ENCODE results near the gene HOXC12.

The HOXC12 gene

GRCh38 chr12:53998110-53998899 is 43.6 kb downstream of the HOXC12 start:
- DNase-seq: no peak

DNA sequence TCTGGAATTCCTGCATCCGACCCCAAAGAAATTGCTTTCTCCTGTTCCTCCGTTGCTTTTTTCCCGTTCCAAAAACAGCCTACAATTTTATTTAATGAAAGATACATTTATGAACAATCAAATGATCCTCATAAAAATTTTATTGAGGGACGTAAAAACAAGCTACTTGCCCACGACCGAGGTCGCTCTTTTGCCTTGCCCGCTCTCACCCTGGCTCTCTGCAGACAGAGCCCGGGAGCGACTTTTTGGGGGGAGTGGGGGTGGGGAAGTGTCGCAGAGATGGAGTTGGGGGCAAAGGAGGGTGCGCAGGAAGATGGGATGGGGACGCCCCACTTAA is 44.2 kb downstream of the HOXC12 start:
- DNase-seq: no peak

- peak in 1 of 2 experiments; percentile 16 for DNase-seq
Measured at GRCh38 chr12:53999559-54000115, 44.9 kb downstream of the HOXC12 start.

GRCh38 chr12:54000116-54001114 is 45.7 kb downstream of the HOXC12 start, which contains the start of gene HOXC9:
Gene HOXC9, plus strand, starts transcription at chr12:54000161. Its CDS starts 28 bp downstream, at chr12:54000189.
- no peak for DNase-seq

DNA sequence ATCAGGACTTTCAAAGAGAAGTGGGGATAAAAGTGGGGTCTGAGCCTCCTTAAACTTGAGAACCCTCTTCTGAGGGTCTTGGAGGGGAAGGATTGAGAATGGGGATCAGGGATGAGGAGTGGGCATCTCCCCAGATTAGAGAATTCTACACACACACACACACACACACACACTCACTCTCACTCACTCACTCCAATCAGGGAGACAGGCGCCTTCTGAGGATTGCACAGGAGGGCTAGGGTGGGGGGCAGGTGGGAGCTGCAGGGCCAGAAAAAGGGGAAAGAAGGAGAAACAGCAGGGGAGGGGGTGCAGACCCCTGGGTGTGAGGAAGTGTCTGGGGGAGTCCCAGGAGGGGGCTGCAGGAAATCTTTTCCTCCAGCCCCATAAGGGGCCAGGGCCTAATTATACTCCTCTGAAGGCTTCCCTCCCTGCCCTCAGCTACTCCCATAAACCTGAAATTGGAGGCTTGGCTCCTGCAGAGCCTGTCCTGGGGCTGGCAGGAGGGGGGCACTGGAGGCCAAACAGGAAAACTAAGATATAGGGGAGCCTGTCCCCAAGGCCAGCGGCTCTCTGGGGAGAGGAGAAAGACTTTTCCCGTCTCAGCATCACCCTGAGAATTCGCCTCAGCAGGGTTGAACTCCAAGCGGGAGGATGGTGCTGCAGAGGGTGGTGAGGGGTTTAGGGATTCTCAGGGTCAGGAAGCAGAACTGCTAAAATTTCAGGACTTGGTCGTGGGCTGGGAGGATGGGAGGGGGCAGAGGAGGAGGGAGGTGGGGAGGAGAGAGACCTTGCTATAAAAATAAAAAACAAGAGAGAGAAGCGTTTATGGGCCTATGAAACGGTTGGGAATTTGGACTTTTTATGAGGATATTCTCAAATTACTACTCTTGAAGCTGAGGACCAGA is 46.8 kb downstream of the HOXC12 start:
- DNase-seq: no peak

DNA sequence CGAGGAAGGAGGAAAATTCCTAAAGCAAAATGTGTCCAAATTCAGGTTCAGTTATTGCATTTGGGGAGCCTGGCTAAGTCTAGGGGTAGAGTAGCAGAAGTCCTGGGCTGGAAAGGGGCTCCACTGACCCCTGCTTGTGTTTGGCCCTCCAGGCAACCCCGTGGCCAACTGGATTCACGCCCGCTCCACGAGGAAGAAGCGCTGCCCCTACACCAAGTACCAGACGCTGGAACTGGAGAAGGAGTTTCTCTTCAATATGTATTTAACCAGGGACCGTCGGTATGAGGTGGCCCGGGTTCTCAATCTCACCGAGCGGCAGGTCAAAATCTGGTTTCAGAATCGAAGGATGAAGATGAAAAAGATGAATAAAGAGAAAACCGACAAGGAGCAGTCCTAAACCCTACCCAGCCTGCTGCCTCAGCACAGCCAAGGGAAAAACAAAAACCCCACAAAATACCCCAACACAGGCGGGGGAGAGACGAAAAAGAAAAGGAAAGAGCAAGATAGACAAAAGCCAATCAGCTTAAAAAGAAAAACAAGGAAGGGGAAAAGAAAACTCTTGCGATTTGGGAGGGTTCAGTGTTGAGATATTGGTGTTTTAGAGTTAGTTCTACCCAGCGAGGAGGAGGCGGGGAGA is 47.7 kb downstream of the HOXC12 start:
- DNase-seq: no peak

GRCh38 chr12:54002915-54003389 is 48.2 kb downstream of the HOXC12 start:
- DNase-seq: no peak

DNA sequence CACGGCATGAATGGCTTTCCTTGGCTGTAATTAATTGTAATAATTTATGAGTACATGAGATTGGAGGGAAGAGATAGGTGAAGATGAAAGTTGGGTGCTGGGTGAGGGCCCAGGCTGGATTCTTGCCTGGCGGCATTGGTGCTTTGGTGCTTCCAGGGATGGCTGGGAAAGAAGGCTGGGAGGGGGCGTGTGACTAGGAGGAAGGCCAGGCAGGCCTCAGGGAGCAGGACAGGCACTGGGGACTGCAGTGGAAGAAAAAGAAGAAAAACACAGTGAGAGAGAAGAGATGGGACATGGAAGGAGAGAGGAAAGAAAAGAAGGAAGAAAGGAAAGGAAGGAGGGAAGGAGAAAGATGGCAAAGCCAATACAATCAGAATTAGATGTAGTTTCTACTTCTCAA is 48.9 kb downstream of the HOXC12 start:
- no peak for DNase-seq

- no peak for DNase-seq
Measured at GRCh38 chr12:54004063-54004840, 49.5 kb downstream of the HOXC12 start.

- no peak for DNase-seq
Measured at GRCh38 chr12:54004841-54005530, 50.3 kb downstream of the HOXC12 start.

DNA sequence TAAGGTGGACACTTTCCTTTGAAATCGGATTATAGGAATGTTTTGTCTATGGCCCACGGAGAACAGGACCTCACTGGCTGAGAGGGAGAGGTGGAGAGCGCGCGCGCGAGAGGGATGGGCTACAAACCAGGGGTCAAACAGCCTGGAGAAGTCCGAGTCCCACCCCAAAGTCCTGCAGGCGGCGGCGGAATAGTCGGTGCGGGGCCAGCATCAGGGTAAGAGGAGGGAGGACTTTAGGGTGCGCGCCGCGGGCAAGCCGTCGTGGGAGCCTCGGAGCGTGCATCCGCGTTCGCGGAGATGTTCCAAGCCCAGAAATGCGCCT is 50.8 kb downstream of the HOXC12 start:
- no peak for DNase-seq

DNA sequence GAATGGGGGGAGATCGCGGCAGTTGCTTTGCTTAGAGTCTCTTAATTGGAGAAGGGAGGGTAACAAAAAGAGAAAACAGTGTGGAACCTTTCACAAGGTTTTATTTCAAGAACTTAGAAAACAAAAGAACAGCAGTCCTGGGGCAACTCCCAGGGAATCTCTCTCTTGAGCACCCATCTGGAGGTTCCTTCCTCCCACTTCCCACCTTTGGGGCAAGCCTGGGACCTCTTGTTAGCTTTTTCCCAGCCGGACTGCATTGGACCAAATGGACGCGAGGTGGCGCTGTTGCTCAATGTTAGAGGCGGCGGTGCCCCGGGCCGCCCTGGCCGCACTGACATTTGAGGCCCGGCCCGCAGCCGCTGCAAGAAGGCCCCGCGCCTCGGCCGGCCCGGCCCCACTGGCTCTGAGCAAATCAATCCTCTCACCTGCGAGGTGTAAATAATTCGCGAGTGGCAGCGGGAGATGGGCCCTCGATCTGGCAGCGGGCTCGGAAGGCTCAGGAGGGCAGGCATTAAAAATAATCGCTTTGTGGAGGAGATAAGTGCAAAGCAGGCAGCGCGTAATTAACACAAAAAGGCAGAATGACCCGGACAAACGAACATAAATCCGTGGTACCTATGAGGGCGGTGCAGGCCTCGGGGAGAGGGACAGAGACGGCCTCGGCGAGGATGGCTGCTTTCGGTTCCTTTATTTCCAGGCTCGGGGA is 51.3 kb downstream of the HOXC12 start:
- DNase-seq: peak; percentile 44 to 74

DNA sequence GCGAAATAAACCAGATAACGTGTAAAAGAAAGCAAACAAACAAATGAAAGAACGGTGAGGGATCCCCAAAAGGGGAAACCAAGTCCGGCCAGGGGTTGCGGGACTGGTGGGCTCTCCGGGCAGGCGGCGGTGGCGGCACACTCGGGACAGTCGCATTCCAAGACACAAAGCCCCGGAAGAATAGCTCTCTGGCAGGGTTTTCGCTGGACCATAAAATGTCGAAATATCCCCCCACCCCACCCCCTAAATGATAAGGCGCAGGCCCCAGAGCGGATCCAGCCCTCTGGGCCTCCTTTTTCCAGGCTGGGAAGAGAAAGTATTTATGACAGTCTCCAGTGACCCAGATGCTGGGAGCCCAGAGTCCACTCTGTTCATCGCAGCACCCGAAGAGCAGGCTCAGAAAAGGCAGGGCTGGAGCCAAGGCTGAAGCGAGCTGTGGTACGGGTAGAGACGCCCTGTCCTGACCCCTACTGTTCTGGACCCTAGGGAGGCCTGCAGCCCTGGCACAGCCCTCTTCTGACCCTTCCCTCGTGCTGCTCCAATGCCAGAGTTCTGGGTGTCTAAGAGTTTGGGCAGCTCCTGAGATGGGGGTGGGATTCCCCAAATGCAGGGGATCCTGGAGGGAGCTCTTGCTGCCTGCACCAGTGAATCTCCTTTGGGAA is 52.0 kb downstream of the HOXC12 start:
- DNase-seq: no peak

DNA sequence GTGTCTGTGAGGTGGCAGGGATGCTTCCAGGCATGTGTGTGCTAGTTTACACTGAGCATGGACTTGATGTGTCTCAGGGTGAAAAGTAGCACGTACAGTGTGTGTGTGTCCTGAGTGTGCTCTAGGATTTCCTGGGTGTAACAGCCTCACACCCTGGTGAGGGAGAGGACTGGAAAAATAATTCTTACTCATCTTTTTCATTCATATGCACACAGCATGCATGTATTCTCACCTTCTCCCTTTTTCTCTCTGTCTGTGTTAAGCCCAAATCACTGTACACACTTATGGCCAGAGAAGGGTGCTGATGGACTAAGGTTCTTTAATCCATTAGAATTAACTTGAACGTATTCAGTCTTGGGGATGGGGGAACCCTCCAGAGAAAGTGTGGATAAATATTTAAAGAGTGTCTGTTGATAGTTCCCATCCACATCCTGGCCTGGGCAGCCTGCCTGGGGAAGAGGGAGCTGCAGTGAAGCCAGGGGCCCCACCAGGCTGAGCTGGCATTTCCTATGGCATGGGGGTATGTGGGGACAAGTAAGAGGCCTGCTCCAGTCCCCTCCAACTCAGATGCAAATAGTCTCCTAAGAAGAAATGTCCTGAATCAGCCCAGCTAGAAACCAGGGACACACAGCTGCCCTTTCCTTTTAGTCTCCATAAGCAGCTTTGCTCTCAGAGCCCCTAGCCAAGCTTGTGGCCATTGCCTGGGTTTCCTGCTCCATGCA is 53.0 kb downstream of the HOXC12 start:
- no peak for DNase-seq

DNA sequence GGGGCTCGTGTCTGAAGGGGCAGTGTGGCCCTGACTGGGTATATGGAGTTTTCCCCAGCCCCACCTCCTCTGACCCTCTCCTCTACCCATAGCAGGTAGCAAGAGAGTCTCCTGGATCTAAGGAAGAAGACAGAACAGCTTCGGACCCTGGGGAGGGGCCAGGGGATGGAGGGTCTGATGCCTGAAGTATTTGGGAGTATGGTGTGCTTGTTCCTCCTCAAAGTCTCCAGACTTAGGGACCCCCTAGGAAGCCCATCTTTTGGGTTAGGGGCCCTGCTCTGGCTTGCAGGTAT is 53.5 kb downstream of the HOXC12 start:
- DNase-seq: no peak
